ENCODE results near the gene KHDC3L. TPM values are rescaled to one million over a fixed set of nuclear protein-coding genes. Genes with fewer than 3 reads are reported as not detected.

Gene KHDC3L
- total RNA-seq, 2 experiments from 2014 or later: not detected

DNA sequence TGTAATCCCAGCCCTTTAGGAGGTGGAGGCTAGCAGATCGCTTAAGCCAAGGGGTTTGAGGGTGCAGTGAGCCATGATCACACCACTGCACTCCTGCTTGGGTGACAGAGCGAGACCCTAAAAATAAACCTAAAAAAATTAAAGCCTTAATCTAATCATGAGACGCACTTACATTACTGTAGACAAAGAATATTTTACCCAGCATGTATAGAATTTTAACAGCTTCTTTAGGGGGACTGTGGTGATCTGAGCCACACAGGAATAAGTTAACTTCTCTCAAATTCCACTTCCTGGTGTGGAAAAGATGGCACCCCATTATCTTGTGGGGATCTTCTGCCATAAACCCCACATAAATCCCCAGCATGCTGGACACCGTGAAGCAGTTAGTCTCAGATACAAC, 9.5 kb downstream of the KHDC3L start:
- Histone ChIP-seq H3K9me2 (ENCODE audit: insufficient read depth, low read length) (no peaks in the 10 kb centered on the region), H4K20me1 (ENCODE audit: insufficient read depth, low read length) (no peaks in the 10 kb centered on the region), H3K9me3 (ENCODE audit: low read length) (no peaks in the 10 kb centered on the region), H3K36me3 (ENCODE audit: insufficient read depth, low read length) (no peaks in the 10 kb centered on the region), H3K4me1 (ENCODE audit: insufficient read depth, low read length, poor library complexity, severe bottlenecking) (no peaks in the 10 kb centered on the region), H2AFZ (ENCODE audit: low read length) (no peak overlapping the region), H3K79me2 (ENCODE audit: insufficient read depth, low read depth, low read length) (no peaks in the 10 kb centered on the region), H3K4me3 (ENCODE audit: low read depth, low read length, poor library complexity, severe bottlenecking) (no peak overlapping the region), H3K4me2 (ENCODE audit: low read length) (no peak overlapping the region), H3K27ac (ENCODE audit: low read depth, low read length, poor library complexity, severe bottlenecking) (no peak overlapping the region)
- TF ChIP-seq, protein P1, sequence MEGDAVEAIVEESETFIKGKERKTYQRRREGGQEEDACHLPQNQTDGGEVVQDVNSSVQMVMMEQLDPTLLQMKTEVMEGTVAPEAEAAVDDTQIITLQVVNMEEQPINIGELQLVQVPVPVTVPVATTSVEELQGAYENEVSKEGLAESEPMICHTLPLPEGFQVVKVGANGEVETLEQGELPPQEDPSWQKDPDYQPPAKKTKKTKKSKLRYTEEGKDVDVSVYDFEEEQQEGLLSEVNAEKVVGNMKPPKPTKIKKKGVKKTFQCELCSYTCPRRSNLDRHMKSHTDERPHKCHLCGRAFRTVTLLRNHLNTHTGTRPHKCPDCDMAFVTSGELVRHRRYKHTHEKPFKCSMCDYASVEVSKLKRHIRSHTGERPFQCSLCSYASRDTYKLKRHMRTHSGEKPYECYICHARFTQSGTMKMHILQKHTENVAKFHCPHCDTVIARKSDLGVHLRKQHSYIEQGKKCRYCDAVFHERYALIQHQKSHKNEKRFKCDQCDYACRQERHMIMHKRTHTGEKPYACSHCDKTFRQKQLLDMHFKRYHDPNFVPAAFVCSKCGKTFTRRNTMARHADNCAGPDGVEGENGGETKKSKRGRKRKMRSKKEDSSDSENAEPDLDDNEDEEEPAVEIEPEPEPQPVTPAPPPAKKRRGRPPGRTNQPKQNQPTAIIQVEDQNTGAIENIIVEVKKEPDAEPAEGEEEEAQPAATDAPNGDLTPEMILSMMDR (conservative IDR thresholded peaks at IDR 0.05; ENCODE audit: low read length): no peak
- TF ChIP-seq EZH2phosphoT487 (IDR thresholded peaks at IDR 0.05; ENCODE audit: borderline replicate concordance, low read depth, low read length): no peak
- intact Hi-C loops (cut with micrococcal nuclease; ENCODE audit: unreplicated experiment): no loop called here
- CTCF ChIA-PET (ENCODE audit: unreplicated experiment): no interaction called here
- POLR2A ChIA-PET: interaction anchor here (0.6 to 0.7 kb wide), 3 partner anchors 21 to 65 kb away, joined by 3 read pairs; no protein-coding TSS in a partner anchor
- BruUV-seq (replicated peaks): no TSS peak
- no peak for DNase-seq (ENCODE audit: low spot score)

DNA sequence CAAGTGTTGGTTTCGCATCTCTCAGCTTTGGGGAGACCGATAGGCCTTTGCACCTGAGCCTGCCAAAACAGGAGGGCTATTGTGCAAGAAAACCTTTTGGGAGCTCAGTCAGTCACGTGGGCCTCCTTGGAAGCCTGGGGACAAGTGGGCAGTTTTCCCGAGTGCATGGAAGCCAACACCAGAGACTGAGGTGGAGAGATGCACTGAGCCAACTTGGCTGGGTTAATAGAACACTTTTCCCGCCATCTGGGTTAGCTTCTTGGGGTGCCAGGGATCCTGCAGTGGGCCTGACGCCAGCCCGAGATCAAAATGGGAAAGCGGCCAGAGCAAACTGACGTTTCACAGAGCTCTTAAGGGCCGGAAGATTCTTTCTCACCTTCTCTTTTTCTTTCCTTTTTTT, 10.1 kb downstream of the KHDC3L start:
- intact Hi-C loops (cut with micrococcal nuclease; ENCODE audit: unreplicated experiment): no loop called here
- no TSS peak for BruUV-seq (replicated peaks)
- Histone ChIP-seq H3K4me2 (ENCODE audit: low read length) (no peak overlapping the region), H3K9me2 (ENCODE audit: insufficient read depth, low read length) (no peaks in the 10 kb centered on the region), H4K20me1 (ENCODE audit: insufficient read depth, low read length) (no peaks in the 10 kb centered on the region), H3K4me1 (ENCODE audit: insufficient read depth, low read length, poor library complexity, severe bottlenecking) (no peaks in the 10 kb centered on the region), H3K9me3 (ENCODE audit: low read length) (no peaks in the 10 kb centered on the region), H3K27ac (ENCODE audit: low read depth, low read length, poor library complexity, severe bottlenecking) (no peak overlapping the region), H3K4me3 (ENCODE audit: low read depth, low read length, poor library complexity, severe bottlenecking) (no peak overlapping the region), H3K36me3 (ENCODE audit: insufficient read depth, low read length) (no peaks in the 10 kb centered on the region), H2AFZ (ENCODE audit: low read length) (no peak overlapping the region), H3K79me2 (ENCODE audit: insufficient read depth, low read depth, low read length) (no peaks in the 10 kb centered on the region)
- DNase-seq (ENCODE audit: low spot score): no peak
- TF ChIP-seq EZH2phosphoT487 (IDR thresholded peaks at IDR 0.05; ENCODE audit: borderline replicate concordance, low read depth, low read length): no peak
- TF ChIP-seq, protein P1 (conservative IDR thresholded peaks at IDR 0.05; ENCODE audit: low read length): no peak
- CTCF ChIA-PET (ENCODE audit: unreplicated experiment): no interaction called here
- POLR2A ChIA-PET: interaction anchor here (0.6 to 0.7 kb wide), 3 partner anchors 20 to 65 kb away, joined by 3 read pairs; no protein-coding TSS in a partner anchor

- Histone ChIP-seq H3K4me2 (ENCODE audit: low read length) (no peak overlapping the region), H2AFZ (ENCODE audit: low read length) (no peak overlapping the region), H3K79me2 (ENCODE audit: insufficient read depth, low read depth, low read length) (no peaks in the 10 kb centered on the region), H3K4me3 (ENCODE audit: low read depth, low read length, poor library complexity, severe bottlenecking) (no peak overlapping the region), H3K36me3 (ENCODE audit: insufficient read depth, low read length) (no peaks in the 10 kb centered on the region), H3K4me1 (ENCODE audit: insufficient read depth, low read length, poor library complexity, severe bottlenecking) (no peaks in the 10 kb centered on the region), H3K9me2 (ENCODE audit: insufficient read depth, low read length) (no peaks in the 10 kb centered on the region), H3K27ac (ENCODE audit: low read depth, low read length, poor library complexity, severe bottlenecking) (no peak overlapping the region), H4K20me1 (ENCODE audit: insufficient read depth, low read length) (no peaks in the 10 kb centered on the region), H3K9me3 (ENCODE audit: low read length) (no peaks in the 10 kb centered on the region)
- ChIA-PET CTCF (ENCODE audit: unreplicated experiment) (no interaction called here), POLR2A (interaction anchor here (0.8 to 1.1 kb wide), 2 partner anchors 16 to 55 kb away, joined by 3 read pairs; no protein-coding TSS in a partner anchor)
- intact Hi-C loops (cut with micrococcal nuclease; ENCODE audit: unreplicated experiment): no loop called here
- no TSS peak for BruUV-seq (replicated peaks)
- no peak for TF ChIP-seq EZH2phosphoT487 (IDR thresholded peaks at IDR 0.05; ENCODE audit: borderline replicate concordance, low read depth, low read length)
- TF ChIP-seq, protein P1 (conservative IDR thresholded peaks at IDR 0.05; ENCODE audit: low read length): no peak
- DNase-seq (ENCODE audit: low spot score): no peak
Measured at GRCh38 chr6:73375216-73375615, 12.8 kb downstream of the KHDC3L start.
